Amniotic stem cell (primary cell): ENCODE measurements around the gene IP6K3.

Experiments used
- DNase-seq: peaks from one replicate; lab custom pipeline; 2025; lab: John Stamatoyannopoulos, UW

The IP6K3 gene

GRCh38 chr6:33705268-33705885 is 41.3 kb downstream of the IP6K3 start:
- no peak for DNase-seq

- no peak for DNase-seq
These were observed 42.3 kb downstream of the IP6K3 start for GRCh38 chr6:33704215-33705066.

- peak; percentile 21 for DNase-seq
These were observed 44.2 kb downstream of the IP6K3 start for GRCh38 chr6:33702345-33702977.

DNA sequence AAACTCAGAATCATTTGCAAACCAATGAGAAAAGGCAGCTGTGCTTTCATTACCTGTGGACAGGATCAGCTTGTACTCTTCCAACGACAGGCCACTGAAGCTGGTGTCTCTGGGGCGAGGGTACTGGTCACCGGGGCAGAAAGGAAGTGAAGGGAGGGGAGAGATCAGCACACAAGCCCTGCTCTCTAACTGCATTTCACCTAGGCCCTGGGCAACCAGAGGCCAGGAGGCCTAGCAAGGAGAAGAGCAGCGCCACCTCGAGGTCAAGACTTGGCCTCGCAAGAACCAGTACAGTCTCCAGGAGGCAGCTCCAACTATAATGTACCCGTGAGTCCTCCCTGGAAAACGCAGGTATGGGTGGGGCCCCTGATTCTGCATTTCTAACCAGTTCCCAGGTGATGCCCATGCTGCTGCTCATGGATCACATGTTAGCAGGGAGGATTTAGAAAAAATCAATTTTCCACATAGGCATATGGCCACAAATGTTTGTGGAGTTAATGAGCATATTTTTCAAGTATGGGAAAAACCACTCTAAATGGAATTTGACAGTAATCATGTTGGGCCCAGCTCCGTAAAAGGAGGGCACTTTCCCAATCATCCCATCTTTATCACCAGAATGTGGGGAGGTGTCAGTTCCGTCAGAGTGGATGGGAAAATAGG is 46.2 kb downstream of the IP6K3 start:
- peak; percentile 13 for DNase-seq

DNA sequence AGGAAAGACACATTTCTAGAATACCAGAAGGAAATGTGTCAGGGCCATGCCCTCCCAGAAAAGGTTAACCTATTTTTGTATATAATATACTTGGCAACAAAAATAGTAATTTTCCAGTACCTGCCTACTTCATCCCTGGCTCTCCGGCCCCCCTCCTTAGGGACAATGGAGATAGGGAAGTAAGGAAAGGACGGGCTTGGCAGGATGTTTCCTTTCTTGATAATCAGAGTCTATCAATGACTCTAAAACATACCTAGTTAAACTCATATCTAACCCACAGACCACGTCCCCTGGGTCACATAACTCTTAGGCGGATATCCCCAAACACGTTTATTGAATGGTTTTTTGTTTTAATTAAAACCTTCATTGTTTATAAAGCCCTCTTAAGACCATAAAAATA is 47.0 kb downstream of the IP6K3 start:
- DNase-seq: no peak

- DNase-seq: no peak
These were observed 47.6 kb downstream of the IP6K3 start for GRCh38 chr6:33699131-33699530.

GRCh38 chr6:33698494-33698893 is 48.2 kb downstream of the IP6K3 start:
- no peak for DNase-seq

GRCh38 chr6:33697845-33698244 is 48.9 kb downstream of the IP6K3 start:
- DNase-seq: no peak

- no peak for DNase-seq
These were observed 49.9 kb downstream of the IP6K3 start for GRCh38 chr6:33696548-33697518.

- no peak for DNase-seq
These were observed 50.6 kb downstream of the IP6K3 start for GRCh38 chr6:33696076-33696475.

- DNase-seq: no peak
These were observed 51.2 kb downstream of the IP6K3 start for GRCh38 chr6:33695451-33695887.

DNA sequence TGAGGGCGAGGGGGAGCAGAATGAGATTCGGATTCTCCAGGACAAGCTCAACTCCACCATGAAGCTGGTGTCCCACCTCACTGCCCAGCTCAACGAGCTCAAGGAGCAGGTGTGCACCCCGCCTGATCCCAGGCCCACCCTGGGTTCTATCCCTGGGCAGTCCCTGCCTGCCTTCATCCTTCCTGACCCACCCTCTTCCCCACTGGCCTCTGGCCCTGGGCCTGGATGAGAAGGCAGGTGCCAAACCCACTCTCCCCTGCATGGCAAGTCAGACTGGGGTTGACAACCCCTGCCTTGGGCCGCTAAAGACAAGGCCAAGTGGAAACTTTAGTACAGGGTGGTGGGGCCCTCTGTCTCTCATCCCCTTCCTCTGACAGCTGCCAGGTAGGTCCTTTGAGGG is 51.7 kb downstream of the IP6K3 start:
- no peak for DNase-seq

- peak; percentile 67 for DNase-seq
These were observed 52.2 kb downstream of the IP6K3 start for GRCh38 chr6:33694401-33694931.

- no peak for DNase-seq
These were observed 53.3 kb downstream of the IP6K3 start for GRCh38 chr6:33693186-33694105.

GRCh38 chr6:33692760-33693158 is 53.9 kb downstream of the IP6K3 start:
- no peak for DNase-seq

- no peak for DNase-seq
These were observed 54.5 kb downstream of the IP6K3 start for GRCh38 chr6:33692078-33692759.

DNA sequence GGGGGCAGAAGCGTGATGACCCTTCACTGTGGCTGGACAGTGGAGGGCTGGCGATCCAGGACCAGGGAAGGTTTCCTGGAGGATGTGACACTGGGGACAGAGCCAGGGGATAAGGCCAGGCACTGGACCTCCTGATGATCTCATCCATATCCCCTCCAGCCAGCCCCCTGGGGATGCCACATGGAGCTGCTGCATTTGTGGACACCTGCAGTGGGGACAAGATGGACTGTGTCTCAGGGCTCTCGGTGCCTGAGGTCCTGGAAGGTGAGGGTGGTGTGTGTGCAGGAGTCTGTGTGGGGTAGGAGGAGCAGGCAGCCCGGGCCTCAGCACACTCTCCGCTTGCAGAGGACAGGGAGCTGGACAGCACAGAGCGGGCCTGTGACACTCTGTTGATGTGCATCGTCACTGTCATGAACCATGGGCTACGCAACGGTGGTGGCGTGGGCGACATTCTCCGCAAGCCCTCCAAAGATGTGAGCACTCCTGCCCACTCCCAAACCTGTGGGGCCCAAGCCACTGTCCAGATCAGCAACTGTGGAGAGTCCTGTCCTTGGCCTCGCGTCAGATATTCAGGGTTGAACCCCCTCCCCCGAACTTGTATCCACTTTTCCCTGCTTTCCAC is 55.1 kb downstream of the IP6K3 start:
- no peak for DNase-seq

- DNase-seq: no peak
These were observed 55.9 kb downstream of the IP6K3 start for GRCh38 chr6:33690766-33691165.

- no peak for DNase-seq
These were observed 56.8 kb downstream of the IP6K3 start for GRCh38 chr6:33689879-33690278.
